ENCODE measurements around the gene PPP1R1C.

Gene PPP1R1C

DNA sequence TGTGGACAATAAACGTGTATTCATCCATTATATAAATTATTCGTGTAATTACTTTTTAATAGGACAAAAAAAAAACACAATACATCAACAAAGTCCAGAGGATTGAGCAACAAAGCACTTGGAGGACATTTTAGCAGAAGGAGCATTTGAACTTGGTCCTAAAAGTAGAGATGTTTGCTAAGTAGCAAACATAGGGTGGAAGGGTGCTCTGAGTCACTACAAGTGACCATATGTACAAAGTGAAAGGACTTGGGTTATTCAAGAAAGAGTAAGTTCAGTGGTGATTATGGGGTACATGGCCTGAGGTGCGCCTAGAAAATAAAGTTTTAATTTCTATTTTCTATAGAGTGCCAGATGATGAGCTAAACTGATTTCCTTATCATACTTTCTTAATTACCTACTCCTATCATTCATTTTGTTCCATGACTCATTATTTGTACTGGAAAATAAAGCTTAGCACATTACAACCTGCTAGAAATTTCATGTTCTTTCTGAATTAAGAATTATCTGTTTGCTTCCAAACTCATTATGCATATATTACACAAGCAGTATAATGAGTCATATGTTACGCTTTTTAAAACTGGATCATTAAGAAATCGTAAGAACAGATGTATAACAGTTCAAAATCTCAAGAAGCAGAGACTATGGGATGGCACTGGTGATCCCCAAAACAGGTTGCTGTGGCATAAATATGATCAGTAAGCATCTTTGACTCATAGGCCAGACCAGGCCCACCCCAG is 13.1 kb upstream of the PPP1R1C start:
- DNase-seq (ENCODE audit: low read depth) = no peak

DNA sequence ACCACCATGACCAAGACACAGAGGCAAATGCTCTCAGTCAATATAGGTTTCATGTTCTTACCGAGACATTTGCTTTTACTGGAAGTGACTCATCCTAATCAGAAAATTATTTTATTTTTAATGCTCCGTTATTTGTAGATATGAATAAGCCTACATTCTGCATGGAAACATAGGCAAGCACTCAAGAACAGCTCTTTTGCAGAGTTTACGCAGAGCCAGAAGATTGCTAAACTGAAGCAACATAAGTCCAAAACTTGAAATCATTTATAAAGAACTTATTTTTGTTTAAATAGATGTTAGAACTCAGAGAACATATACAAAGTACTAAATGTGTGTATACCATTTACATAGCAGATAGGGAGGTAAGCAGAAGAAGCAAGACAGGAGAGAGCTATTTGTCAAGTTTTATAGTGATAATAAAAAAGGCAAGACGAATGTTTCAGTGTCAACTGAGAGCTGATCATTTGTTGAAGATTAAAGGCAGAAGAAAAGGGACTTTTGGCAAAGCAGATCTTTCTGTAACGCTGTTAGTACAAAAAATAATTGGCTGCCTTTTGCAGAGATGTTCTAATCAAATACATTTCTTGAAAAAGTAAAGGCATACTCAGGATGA is 12.4 kb upstream of the PPP1R1C start:
- no peak for DNase-seq (ENCODE audit: low read depth)

DNA sequence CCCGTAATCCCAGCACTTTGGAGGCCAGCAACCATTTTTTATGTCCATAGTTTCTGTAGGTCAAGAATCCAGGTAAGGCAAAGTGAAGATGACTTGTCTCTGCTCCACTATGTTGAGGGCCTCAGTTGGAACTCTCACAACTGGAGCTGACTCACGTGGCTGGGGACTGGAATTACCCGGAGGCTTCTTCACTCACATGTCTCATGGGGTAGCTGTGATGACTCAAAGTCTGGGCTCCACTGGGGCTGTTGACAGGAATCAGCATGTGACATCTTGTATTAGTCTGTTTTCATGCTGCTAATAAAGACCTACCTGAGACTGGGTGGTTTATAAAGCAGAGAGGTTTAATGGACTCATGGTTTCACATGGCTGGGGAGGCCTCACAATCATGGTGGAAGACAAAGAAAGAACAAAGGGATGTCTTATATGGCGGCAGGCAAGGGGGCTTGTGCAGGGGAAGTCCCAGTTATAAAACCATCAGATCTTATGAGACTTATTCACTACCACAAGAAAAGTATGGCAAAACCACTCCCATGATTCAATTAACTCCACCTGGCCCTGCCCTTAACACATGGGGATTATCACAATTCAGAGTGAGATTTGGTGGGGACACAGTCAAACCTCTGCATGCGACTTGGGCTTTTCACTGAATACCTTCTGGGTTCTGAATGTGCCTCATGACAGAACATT is 7.8 kb upstream of the PPP1R1C start:
- no peak for DNase-seq (ENCODE audit: low read depth)

DNA sequence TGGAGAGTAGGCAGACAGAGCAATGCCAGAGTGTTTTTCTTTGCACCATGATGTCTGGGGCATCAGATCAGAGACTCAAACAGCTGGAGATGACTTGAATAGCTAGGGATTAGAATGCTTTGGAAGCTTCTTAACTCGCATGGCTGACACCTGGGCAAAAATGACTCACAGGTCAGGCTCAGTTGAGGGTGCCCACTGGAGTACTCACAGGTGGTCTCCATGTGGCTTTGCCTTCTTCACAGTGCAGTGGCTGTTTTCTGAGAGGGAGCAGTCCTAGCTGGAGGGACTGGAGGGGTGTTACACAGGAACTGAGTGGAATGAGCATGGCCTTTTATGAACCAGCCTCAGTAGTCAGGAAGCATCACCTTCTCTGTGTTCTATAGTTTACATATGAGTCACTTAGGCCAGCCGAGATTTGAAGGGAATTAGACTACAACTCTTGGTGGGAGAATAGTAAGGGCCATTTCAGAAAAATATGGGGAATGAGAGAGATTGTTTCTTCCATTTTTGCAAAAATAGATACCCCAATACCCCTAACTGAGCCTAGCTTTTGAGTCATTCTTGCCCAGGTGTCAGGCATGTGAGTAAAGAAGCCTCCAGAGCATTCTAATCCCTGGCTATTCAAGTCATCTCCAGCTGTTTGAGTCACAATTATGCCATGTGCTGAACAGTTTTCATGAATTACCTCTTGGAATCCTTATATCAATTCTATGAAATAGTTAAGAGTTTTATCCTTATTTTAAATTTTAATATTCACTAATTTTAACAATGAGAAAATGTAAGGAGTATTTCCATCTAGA is 7.1 kb upstream of the PPP1R1C start:
- no peak for DNase-seq (ENCODE audit: low read depth)

DNA sequence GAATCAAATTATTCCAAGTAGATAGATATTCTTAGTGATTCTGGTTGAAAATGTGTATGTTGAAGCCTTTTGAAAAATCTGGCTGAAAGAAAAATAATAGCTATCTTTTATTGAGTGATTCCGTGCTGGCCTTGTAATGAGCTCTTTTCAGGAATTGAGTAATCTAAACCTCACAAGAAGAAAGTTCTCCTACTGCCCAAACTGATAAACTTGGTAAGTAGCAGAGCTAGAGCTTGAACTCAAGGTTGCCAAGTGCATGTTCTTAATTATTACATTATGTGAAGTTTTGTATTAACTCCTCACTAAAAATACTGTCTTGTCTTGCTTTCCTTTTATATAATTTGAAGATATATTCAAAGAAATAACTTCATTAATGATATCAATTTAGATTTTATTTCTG is 1.6 kb upstream of the PPP1R1C start:
- no peak for DNase-seq (ENCODE audit: low read depth)

DNA sequence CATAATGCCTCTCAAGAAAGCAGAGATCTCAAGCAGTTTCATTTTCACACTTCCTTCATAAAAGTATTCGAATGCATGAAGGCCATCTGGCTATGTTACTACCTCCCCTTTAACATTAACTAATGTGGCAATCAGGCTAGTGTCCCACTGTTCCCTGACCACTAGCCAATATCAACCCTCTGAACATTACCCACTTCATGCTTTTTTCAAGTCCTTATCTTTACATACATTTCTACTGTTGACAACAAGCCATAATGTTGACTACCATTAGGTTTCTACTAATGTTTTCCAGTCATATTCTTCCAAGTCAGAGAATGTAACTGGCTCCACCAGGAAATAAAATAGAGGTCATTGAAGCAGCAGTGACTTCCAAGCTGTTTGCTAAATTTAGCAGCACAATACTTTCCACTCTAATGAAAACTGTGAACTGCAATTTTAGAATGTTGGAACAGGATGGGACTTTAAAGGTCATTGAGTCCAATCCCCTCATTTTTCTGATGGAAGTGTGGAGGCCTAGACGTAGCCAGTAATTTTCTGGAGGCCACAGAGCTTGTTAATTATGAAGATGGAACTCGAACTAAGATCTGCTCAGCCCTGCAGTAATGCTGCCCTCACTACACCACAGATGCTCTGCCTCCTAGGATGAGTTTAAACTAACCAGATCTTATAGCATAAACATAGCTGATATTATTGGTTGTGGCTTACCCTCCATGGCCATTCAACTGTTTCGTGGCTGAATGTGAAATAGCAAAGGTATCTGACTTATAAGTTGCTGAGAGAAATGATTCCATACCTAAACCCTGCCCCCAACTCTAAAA is 630 bp upstream of the PPP1R1C start:
- DNase-seq (ENCODE audit: low read depth) = no peak

DNA sequence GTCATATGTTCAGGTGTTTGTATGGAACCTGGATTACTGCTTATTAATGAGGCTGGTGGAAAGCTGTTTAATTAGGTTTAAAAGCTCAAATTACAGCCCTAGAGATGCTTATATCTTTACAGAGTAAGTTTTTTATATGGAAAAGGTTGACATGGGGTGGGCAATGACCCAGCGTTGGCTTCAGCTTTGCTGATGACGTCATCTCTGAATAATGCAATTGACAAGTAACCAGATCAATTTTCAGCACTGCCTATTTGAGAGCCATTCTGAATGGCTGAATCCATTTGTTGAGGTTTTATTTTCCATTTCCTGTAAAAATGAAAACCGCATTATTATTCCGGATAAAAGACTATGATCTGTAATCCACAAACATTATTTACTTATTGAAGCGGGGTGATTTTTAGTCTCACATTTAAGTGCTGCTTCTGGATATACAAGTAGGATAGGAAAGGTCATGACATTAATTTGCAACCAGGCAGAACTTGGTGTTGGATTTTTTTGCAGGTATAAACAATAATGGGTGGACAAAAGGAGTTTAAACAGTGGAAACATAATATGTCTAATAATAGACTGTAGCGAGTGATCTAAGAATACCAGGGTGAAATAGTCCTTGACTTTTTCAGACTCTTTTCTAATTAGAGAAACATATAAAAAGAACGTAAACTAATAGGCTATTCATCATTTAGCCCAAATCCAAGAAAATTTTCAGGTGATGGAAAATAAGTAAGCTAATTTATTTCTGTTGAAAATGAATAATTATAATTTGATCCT is 2.7 kb downstream of the PPP1R1C start:
- DNase-seq (ENCODE audit: low read depth) = no peak

DNA sequence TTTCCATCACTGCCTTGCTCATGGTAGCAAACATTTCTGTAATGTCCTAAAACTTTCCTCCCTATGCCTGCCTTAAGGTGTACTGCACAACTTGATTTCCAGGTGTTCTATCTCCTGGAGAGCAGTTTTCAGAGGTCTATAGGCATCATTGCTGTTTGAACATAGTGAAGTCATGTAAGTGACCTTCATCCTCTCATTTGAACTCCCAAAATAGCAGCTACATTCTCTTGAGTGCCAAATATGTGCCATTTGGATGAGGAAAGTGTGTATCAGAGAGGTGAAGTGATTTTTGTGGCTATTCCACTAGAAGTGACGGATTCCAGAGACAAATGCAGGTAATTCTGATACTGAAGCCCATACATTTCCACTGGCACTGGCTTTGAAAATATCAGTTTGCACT is 3.4 kb downstream of the PPP1R1C start:
- no peak for DNase-seq (ENCODE audit: low read depth)

DNA sequence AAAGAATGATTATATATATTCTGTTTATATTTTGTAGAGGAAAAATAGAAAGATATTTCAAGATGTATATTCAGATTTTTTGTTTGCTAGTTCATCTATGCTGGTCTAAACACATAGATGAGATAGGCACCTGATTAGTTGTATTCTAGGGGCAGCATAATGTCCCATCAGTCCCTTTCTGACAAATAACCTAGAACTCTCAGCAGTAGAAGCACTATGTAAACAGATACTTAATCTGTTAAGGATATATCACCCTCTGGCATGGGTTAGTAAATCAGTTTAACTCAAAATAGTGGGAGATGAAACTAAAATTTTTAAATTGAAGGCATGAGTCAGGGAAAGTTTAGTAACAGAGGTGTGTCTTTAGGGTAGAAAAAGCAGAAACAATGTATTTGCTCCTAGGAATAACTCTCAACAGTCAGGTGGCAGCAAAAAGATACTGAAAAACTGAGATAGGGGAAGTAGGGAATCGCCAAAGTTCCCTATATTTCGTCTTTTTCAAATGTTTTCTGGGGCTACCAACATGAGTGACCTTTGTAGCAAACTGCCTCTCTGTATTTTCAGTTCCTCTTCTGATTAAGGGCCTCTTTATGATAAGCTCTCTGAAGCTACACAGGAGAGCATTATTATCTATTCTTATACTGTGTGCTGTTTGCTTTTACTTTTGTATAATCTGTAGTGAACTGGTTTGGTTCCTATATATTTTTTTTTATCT is 5.7 kb downstream of the PPP1R1C start:
- DNase-seq (ENCODE audit: low read depth) = no peak

DNA sequence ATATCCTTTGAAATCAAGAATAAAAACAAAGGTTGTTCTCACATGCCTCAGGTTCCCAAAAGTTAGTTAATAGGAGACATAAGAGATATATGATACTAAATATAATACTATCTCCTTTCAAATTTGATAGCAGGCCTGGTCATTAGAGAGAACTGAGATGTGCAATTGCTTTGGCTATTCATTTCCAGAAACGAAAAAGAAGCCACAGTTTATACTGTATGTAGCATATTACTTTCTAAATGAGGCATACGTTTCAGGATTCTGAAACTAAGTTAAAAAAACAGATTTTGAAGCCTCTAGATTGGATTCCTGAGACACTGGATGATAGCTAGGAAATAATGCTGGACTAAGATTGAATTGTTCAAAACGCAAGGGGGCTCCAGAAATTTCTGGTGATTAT is 7.1 kb downstream of the PPP1R1C start:
- no peak for DNase-seq (ENCODE audit: low read depth)

DNA sequence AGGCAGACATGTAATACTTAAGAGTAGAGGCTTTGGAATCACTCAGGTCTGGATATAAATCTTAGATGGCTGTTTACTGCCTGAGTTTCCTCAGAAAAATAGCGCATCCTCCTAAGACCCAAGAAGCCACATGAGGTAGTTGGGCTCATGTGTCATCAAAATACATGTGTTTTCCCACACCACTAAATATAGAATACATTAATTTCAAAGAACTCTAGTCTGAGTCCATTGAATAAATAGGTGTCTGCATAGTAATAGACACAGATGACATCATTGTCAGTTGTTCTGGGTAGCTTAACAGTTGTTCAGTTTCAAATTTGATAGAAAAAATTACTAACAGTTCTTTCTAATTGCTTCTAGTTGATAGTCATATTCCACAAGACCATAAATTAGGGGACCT is 9.6 kb downstream of the PPP1R1C start:
- no peak for DNase-seq (ENCODE audit: low read depth)

DNA sequence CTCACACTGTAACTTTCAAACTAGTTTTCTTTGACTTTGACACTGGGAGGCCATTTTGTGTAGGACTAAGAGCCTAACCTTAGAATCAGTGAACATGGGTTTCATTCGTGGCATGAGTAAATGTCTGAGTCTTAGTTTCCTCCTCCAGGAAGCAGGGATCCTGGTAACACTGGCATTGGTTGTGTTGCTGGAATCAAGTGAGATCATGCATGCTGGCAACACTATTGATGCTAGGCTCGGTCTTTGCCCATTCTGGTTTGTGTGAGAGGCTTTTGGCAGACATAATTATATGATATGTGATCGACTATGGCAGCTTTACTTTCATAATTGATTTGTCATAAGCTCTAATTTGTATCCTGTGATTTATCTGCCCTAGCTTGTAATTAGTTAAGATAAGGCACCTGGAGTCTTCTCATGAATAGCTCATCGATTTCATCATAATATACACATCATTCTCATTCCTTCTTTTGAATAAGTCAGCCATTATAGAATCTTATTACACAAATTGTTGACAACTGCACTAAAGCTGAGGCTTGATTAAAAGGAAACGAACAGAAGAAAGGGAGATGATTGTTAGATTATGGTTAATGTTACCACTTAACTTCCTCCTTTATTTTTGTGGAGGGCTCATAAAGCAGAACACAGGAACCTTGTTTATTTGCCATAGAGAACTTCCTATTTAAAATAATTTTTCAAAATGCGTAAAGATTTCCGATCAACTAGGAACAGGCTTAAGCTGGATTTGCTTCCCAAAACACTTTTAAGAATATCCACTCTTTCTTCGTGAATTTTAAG is 12.6 kb downstream of the PPP1R1C start:
- DNase-seq (ENCODE audit: low read depth) = no peak

DNA sequence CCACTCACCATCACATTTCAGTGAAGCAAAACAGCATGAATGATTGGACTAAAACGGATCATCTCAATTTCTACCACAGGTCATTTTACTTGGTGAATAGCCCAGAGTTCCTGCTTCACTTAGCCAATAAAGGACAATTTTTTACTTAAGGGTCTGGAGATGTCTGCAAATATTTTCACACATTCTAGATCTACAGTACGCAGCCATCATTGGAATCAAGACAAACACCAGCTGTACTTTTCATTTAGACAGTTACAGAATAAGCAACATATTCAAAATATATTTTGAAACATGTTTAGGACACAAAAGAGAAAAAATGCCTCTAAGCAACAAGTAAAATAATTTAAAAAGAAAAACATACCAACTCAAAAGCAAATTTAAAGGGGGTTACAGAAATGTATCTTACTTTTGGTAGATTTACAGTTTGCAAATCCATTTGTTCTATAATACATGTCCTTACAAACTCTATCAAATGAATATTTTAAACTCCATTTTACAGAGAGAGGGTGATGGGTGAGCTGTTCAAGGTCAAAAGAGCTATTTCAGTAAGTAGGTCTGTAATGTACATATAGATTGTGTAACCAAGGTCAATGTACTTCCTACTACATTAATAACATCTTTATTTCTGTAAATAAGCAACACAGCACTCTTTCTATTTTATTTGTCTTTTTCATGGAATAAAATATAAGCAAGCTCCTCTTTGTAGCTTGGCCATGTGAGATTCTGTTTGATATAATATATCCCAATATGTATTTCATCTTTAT is 13.4 kb downstream of the PPP1R1C start:
- DNase-seq (ENCODE audit: low read depth) = no peak

DNA sequence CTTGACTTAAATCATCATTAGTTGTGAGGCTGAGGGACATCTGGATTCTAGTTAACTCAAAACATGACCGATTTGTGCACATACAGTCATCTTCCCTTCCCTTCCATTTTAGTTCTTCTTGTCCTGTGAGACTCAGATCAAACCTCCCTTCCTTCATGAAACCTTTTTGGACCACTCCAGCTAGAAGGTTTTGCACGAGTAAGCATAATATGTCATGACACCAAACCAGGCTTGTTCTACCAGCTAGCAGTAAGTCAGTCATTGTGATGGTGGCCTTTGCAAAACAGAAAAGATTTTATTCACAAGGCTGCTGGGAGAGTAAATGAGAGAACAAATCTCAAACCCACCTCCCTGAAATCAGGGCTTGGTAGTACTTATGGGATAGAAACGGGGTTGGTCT is 14.3 kb downstream of the PPP1R1C start:
- no peak for DNase-seq (ENCODE audit: low read depth)

DNA sequence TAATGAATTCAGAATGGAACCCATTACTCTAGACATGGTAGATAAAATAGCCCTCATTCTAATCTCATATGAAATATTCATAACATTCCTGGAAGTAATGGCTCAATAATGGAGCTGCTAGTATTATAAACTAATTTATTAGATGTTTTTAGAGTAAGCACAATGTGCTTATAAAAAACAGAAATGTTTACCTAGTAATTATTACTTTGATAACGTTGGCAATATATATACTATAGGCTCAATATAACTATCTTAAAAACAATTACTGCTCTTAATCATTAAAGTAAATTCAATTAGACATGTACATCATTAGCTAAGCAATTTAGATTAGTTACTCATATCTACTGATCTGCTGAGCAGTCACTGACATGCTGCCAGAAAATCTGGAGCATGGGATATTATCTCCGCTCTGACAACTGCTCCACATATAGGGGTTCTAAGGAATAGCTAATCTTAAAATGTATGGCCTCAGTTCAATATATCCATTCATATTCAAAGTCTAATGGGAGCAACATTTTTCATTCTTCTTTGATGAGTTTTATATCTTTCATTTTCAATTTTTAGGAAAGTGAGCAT is 19.4 kb downstream of the PPP1R1C start:
- DNase-seq (ENCODE audit: low read depth) = no peak

DNA sequence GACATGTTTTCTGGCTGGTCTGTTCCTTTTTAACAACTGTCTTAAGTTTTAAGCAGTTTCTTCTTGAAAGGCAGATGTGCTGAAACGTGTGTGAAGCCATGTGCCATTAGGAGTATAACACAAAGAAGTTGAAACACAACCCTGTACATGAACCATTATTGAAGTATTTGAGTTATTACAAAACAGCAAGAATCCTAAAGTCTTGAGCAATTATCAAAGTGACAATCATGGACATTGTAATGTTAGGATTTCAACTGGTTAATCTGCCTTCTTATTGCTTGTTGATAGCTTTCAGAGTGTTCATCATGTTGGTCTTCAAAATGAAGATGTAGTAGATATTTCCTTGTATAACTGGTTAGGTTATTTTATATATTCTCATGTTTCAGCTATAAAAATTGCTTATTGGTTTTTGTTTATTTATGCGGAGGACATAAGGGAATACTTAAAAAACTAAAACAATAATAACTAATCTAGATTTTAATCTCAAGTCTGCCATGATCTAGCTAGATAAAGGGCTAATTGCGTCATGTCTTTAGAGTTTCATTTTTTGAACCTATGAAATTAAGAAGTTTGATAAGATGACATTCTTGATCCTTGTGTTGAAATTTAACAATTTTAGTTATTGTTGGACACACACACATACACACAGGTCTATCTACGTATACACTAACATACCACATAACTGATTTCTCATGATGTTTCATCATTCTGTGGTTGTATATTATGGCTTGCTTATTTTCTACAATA is 21.1 kb downstream of the PPP1R1C start:
- DNase-seq (ENCODE audit: low read depth) = no peak

DNA sequence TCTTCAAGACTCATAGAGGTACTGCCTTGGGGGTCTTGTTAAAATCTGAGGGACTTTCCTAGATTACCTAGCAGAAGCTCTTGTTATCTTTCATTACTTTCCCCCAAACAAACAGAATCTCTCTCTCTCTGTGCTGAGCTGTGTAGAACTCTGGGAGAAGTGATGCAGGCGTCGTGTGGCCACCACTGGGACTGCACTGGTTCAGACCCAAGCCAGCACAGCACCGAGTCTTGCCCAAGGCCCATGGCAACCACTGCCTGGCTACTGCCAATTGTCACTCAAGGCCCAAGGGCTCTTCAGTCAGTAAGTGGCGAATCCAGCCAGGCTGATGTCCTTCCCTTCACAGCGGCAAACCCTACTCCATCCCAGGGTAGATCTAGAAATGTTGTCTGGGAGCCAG is 28.6 kb downstream of the PPP1R1C start:
- DNase-seq (ENCODE audit: low read depth) = no peak

Data from stimulated activated CD4-positive, alpha-beta T cell treated with anti-CD3 and anti-CD28 coated beads, Interleukin-2, amount 100 ng/mL, for 4 hours (primary cell).